Mucosa of stomach (tissue), 1 donor: ENCODE data around the gene SCGB1C2.
"Not testable (repeated sequence)": the region's sequence is repeated elsewhere in the genome, so short reads cannot be mapped to it uniquely, and the experiment has no call there.

Experiments
- H3K27me3 ChIP-seq: one replicate; pipeline ENCODE4 v1.7.0; 2013; ENCODE audit warnings: mild to moderate bottlenecking, low read length; ENCODE audit not compliant: control insufficient read depth, insufficient read depth
- H3K36me3 ChIP-seq: one replicate; pipeline ENCODE4 v1.7.0; 2013; ENCODE audit warnings: low read length; ENCODE audit not compliant: control insufficient read depth, insufficient read depth
- H3K4me1 ChIP-seq: one replicate; pipeline ENCODE4 v1.7.0; 2013; ENCODE audit warnings: mild to moderate bottlenecking, low read length; ENCODE audit not compliant: control insufficient read depth, insufficient read depth
- H3K4me3 ChIP-seq: one replicate; pipeline ENCODE4 v1.7.0; 2013; ENCODE audit warnings: low read length
- H3K9ac ChIP-seq: one replicate; pipeline ENCODE4 v1.7.0; 2013; ENCODE audit warnings: mild to moderate bottlenecking, low read length, moderate library complexity
- H3K9me3 ChIP-seq: one replicate; pipeline ENCODE4 v1.7.0; 2013; ENCODE audit warnings: mild to moderate bottlenecking, low read length, moderate library complexity; ENCODE audit not compliant: control insufficient read depth
- donor health status: Pancreatic carcinoma.

Gene SCGB1C2

GRCh38 chr17:137166-137807 is at the start of gene SCGB1C2:
SCGB1C2 (plus strand) TSS chr17:137569; CDS start chr17:137591, 22 bp downstream.
- H3K4me3 ChIP-seq, H3K27me3 ChIP-seq, H3K9me3 ChIP-seq, H3K4me1 ChIP-seq, H3K36me3 ChIP-seq, H3K9ac ChIP-seq: not testable (repeated sequence)

GRCh38 chr17:113111-113510 is 24.3 kb upstream of the SCGB1C2 start:
- not testable (repeated sequence) for H3K4me1 ChIP-seq, H3K36me3 ChIP-seq, H3K9ac ChIP-seq, H3K9me3 ChIP-seq, H3K27me3 ChIP-seq, H3K4me3 ChIP-seq

- not testable (repeated sequence) for H3K4me1 ChIP-seq, H3K9me3 ChIP-seq, H3K27me3 ChIP-seq, H3K4me3 ChIP-seq, H3K36me3 ChIP-seq, H3K9ac ChIP-seq
Measured at GRCh38 chr17:118339-118917, 18.9 kb upstream of the SCGB1C2 start.

GRCh38 chr17:133932-134331 is 3.4 kb upstream of the SCGB1C2 start:
- H3K9ac ChIP-seq, H3K9me3 ChIP-seq, H3K4me3 ChIP-seq, H3K36me3 ChIP-seq, H3K4me1 ChIP-seq, H3K27me3 ChIP-seq: not testable (repeated sequence)

GRCh38 chr17:134332-134785 is 3.0 kb upstream of the SCGB1C2 start:
- H3K36me3 ChIP-seq, H3K27me3 ChIP-seq, H3K9me3 ChIP-seq, H3K4me1 ChIP-seq, H3K4me3 ChIP-seq, H3K9ac ChIP-seq: not testable (repeated sequence)

- H3K9ac ChIP-seq, H3K9me3 ChIP-seq: not testable (repeated sequence)
Measured at GRCh38 chr17:135022-135421, 2.3 kb upstream of the SCGB1C2 start.

GRCh38 chr17:135895-136294 is 1.5 kb upstream of the SCGB1C2 start:
- H3K36me3 ChIP-seq, H3K27me3 ChIP-seq, H3K9me3 ChIP-seq, H3K9ac ChIP-seq, H3K4me1 ChIP-seq, H3K4me3 ChIP-seq: not testable (repeated sequence)

More at GRCh38 chr17:135022-135421, 2.3 kb upstream of the SCGB1C2 start:
- H3K4me1 ChIP-seq, H3K27me3 ChIP-seq, H3K36me3 ChIP-seq, H3K4me3 ChIP-seq: not testable (repeated sequence)

GRCh38 chr17:136531-136930 is 838 bp upstream of the SCGB1C2 start:
- not testable (repeated sequence) for H3K27me3 ChIP-seq, H3K4me3 ChIP-seq, H3K9ac ChIP-seq, H3K9me3 ChIP-seq, H3K4me1 ChIP-seq, H3K36me3 ChIP-seq

GRCh38 chr17:139401-140205 is 2.2 kb downstream of the SCGB1C2 start:
- H3K9me3 ChIP-seq, H3K27me3 ChIP-seq, H3K36me3 ChIP-seq, H3K9ac ChIP-seq, H3K4me1 ChIP-seq, H3K4me3 ChIP-seq: not testable (repeated sequence)

GRCh38 chr17:142102-142661 is 4.8 kb downstream of the SCGB1C2 start:
- H3K9ac ChIP-seq, result no peak overlapping the region
- H3K36me3 ChIP-seq, result no peaks in the 10 kb centered on the region
- no peaks in the 10 kb centered on the region for H3K4me1 ChIP-seq
- no peaks in the 10 kb centered on the region for H3K9me3 ChIP-seq
- H3K4me3 ChIP-seq, result no peak overlapping the region
- H3K27me3 ChIP-seq, result peaks cover 4% of the 10 kb centered on the region

- Histone ChIP-seq H3K27me3 (peaks cover 4% of the 10 kb centered on the region), H3K9me3 (no peaks in the 10 kb centered on the region), H3K4me1 (no peaks in the 10 kb centered on the region), H3K9ac (no peak overlapping the region), H3K36me3 (no peaks in the 10 kb centered on the region), H3K4me3 (no peak overlapping the region)
Measured at GRCh38 chr17:142876-143784, 5.8 kb downstream of the SCGB1C2 start.
